Stomach (tissue), 9 donors: ENCODE results near the gene CDKL4. TPM values are rescaled to one million over a fixed set of nuclear protein-coding genes. Genes with fewer than 3 reads are reported as not detected.

Experiments
- DNase-seq, 2 donors: peaks; one replicate each; pipeline versions ENCODE4 v3.0.0 to v3.0.0-alpha.2; 2013 to 2019
- H3K27ac ChIP-seq, 5 donors: fragments of 200-600 bp in 4 of 5; sonication (generic) in 4 of 5; one replicate each; pipeline ENCODE4 v1.5.1; 2013 to 2019; ENCODE audit warnings: mild to moderate bottlenecking in 1 of 5, moderate library complexity in 1 of 5
- H3K27me3 ChIP-seq, 3 donors: fragments of 200-600 bp; sonication (generic); one replicate each; pipeline ENCODE4 v1.5.1; 2017 to 2019; ENCODE audit warnings: mixed run types in 1 of 3
- H3K36me3 ChIP-seq, 4 donors: fragments of 200-600 bp; sonication (generic); 1 replicate in 3 of 4; 2 replicates in 1 of 4; pipeline ENCODE4 v1.5.1; 2016 to 2019
- H3K4me1 ChIP-seq, 4 donors: fragments of 200-600 bp; sonication (generic); one replicate each; pipeline ENCODE4 v1.5.1; 2016 to 2019
- H3K4me3 ChIP-seq, 4 donors: fragments of 200-600 bp; sonication (generic) in 3 of 4; one replicate each; pipeline ENCODE4 v1.5.1; 2016 to 2019; ENCODE audit warnings: mild to moderate bottlenecking in 1 of 4
- H3K9me3 ChIP-seq, 4 donors: fragments of 200-600 bp; sonication (generic); one replicate each; pipeline ENCODE4 v1.5.1; 2016 to 2019
- EP300 ChIP-seq: sonication (generic); formaldehyde crosslinking; IDR thresholded peaks from one replicate; pipeline ENCODE4 v1.6.1; 2017; ENCODE audit warnings: antibody characterized with exemption
- POLR2A ChIP-seq, 4 donors: fragments of 450-650 bp; IDR thresholded peaks; one replicate each; pipeline ENCODE4 v1.6.1; 2016; ENCODE audit warnings: antibody characterized with exemption in 4 of 4, control low read depth in 2 of 4, mild to moderate bottlenecking in 1 of 4, moderate library complexity in 1 of 4
- POLR2AphosphoS5 ChIP-seq, 3 donors: sonication (generic); formaldehyde crosslinking; IDR thresholded peaks; one replicate each; pipeline ENCODE4 v1.6.1; 2016; ENCODE audit warnings: antibody characterized with exemption in 3 of 3
- WGBS, 5 donors: extraction: QIAGEN DNeasy Blood & Tissue Kit in 3 of 5; methylation state at CpG; one replicate each; pipeline versions ENCODE4 v1.1.5 to v1.1.7; 2013 to 2018; 5-methylcytosine and 5-hydroxymethylcytosine counted together
- intact Hi-C: fragments of 100-400 bp; cut with DNase I; formaldehyde crosslinking; loops from one replicate; pipeline ENCODE4 v1.15.1; 2023; ENCODE audit warnings: low total_unique reads
- polyA plus RNA-seq, 3 donors: library from polyadenylated mRNA; stranded (reverse); fragments of 200-250 nt; gene quantifications; one replicate each; pipeline ENCODE4 v1.2.3, GENCODE V29; 2013
- total RNA-seq, 5 donors: library from RNA; depleted of rRNA; stranded (reverse); fragments of >200 nt; gene quantifications; one replicate each; pipeline versions ENCODE4 v1.1.0 to v1.2.3, GENCODE V29; 2014 to 2016
- TF ChIP-seq, protein P1 (sequence below), 7 experiments: fragments of 450-650 bp in 4 of 7; fragments of 200-600 bp in 3 of 7; sonication (generic) in 3 of 7; IDR thresholded peaks; one replicate each; pipeline ENCODE4 v1.5.1; 2016 to 2019; ENCODE audit warnings: antibody characterized with exemption in 7 of 7, control low read depth in 2 of 7, mild to moderate bottlenecking in 1 of 7
- donor health status: healthy with polysubstance abuse.
- donor health status: Bipolar disorder and iron deficiency.
- donor health status: healthy.

Gene CDKL4
- total and polyA plus RNA-seq, 8 donors, result 3.2 to 4.2 TPM; not detected in 6

DNA sequence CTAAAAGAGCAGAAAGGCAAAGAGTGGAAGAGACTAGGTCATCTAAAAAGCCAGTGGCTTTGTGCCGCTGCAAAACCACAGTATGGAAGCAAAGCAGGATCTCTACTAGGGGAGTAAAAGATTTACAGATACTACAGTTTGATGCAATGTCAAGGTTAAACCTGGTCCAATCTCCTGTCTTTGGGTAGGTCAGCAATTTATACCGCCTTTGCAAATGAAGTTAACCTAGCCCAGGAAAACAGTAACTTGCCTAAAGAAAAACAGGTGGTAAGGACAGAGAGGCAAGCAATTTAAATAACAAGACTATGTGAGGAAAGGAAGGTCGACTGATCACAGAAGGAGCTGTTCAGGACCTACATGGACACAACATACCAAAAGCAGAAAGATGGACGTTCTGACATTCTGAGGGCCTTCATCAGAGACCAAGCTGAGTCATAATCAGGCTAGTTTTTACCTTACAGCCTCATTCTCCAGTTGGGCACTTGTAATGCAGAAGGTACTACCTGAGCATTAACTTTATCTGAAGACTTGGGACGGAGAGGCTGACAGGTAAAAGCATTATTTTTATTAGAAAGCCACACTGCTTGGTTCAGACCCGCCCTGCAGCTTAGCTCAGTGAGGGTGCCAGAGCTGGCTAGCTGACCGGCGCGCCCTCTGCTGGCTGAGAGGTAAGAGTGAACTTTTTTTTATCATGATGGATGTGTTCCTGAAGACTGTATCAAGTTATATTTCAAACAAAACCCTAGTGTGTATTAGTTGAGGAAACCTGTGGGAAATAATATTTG is 15.9 kb downstream of the CDKL4 start:
- TF ChIP-seq, protein P1, sequence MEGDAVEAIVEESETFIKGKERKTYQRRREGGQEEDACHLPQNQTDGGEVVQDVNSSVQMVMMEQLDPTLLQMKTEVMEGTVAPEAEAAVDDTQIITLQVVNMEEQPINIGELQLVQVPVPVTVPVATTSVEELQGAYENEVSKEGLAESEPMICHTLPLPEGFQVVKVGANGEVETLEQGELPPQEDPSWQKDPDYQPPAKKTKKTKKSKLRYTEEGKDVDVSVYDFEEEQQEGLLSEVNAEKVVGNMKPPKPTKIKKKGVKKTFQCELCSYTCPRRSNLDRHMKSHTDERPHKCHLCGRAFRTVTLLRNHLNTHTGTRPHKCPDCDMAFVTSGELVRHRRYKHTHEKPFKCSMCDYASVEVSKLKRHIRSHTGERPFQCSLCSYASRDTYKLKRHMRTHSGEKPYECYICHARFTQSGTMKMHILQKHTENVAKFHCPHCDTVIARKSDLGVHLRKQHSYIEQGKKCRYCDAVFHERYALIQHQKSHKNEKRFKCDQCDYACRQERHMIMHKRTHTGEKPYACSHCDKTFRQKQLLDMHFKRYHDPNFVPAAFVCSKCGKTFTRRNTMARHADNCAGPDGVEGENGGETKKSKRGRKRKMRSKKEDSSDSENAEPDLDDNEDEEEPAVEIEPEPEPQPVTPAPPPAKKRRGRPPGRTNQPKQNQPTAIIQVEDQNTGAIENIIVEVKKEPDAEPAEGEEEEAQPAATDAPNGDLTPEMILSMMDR (IDR thresholded peaks at IDR 0.05), result peak in 5 of 7 experiments; percentile 49 to 87 (median 81)
- TF ChIP-seq POLR2AphosphoS5 (IDR thresholded peaks at IDR 0.05), result peak in 1 of 3 donors; percentile 41
- TF ChIP-seq POLR2A (IDR thresholded peaks at IDR 0.05), result no peak
- no peak for TF ChIP-seq EP300
- no peaks in the 10 kb centered on the region for H3K36me3 ChIP-seq
- peaks cover 5 to 24% (median 12%) of the 10 kb centered on the region in 4 donors for H3K4me1 ChIP-seq
- intact Hi-C loops, result loop anchor here (10.0 kb wide), 1 partner anchor 103 kb away; the partner anchor contains the start of gene SOS1
- H3K4me3 ChIP-seq, result peak overlapping the region in 3 of 4 donors; percentile 8 to 21 (median 18)
- H3K27me3 ChIP-seq, result no peaks in the 10 kb centered on the region
- WGBS, 5 donors, result 14 to 23% (median 19%) methylated on average over 9 of the region's 9 CpGs
- H3K9me3 ChIP-seq, result no peaks in the 10 kb centered on the region
- no peak overlapping the region for H3K27ac ChIP-seq
- DNase-seq, result peak; percentile 87 to 94

DNA sequence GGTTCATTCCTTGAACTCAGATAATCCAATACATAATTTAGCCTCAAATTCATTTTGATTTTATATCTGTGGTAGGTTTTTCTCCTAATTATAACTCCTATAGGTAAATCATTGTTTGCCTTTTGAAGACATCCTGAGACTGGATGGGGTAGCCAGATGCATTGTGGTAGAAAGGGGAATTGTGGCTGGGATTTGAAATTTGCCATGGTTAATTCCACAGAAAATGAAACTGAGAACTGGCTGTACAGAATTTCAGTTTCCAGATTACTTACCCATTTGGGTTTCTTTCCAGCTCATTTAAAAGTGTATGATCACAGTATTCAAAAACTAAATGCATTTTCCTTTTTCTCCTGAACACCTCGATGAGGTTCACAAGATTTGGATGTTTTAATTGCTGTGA is 18.2 kb downstream of the CDKL4 start:
- intact Hi-C loops, result loop anchor here (10.0 kb wide), 1 partner anchor 101 kb away; the partner anchor contains the start of gene SOS1
- 78 to 90% (median 82%) methylated on average over 1 of the region's 1 CpG for WGBS, 5 donors
- H3K4me3 ChIP-seq, result no peak overlapping the region

DNA sequence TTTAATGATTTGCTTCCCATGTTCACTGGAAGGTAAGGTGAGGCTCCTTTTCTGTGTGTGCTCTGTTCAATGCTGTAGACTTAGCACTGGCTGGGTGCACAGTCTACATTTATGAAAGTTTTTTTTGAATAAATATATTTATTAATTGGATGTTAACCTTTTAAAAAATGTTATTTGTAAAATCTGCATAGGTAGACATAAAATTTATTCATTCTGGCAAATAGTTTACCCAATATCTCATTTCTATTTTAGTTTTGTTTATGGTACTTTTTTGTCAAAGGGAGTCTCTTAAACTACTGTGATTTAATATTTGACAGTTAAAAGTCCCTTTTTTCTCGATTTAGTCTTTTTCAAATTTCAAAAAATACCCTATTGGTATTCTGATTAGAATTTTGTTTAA is 19.9 kb downstream of the CDKL4 start:
- TF ChIP-seq POLR2AphosphoS5 (IDR thresholded peaks at IDR 0.05), result no peak
- no peak for TF ChIP-seq POLR2A (IDR thresholded peaks at IDR 0.05)
- TF ChIP-seq EP300, result no peak
- TF ChIP-seq, protein P1 (IDR thresholded peaks at IDR 0.05), result no peak
- Histone ChIP-seq H3K36me3 (no peaks in the 10 kb centered on the region), H3K9me3 (no peaks in the 10 kb centered on the region), H3K4me1 (peaks cover 4 to 12% (median 9%) of the 10 kb centered on the region in 4 donors), H3K27me3 (no peaks in the 10 kb centered on the region), H3K27ac (no peak overlapping the region), H3K4me3 (no peak overlapping the region)
- no peak for DNase-seq
- intact Hi-C loops, result loop anchor here (10.0 kb wide), 1 partner anchor 99 kb away; the partner anchor contains the start of gene SOS1
- WGBS, 5 donors, result 81 to 97% (median 84%) methylated on average over 1 of the region's 1 CpG

More for the DNA sequence above, 18.2 kb downstream of the CDKL4 start:
- no peaks in the 10 kb centered on the region for H3K36me3 ChIP-seq
- peaks cover 5 to 24% (median 12%) of the 10 kb centered on the region in 4 donors for H3K4me1 ChIP-seq
- no peaks in the 10 kb centered on the region for H3K9me3 ChIP-seq
- H3K27me3 ChIP-seq, result no peaks in the 10 kb centered on the region
- DNase-seq, result no peak
- H3K27ac ChIP-seq, result no peak overlapping the region
- no peak for TF ChIP-seq POLR2AphosphoS5 (IDR thresholded peaks at IDR 0.05)
- TF ChIP-seq, protein P1 (IDR thresholded peaks at IDR 0.05), result no peak
- no peak for TF ChIP-seq POLR2A (IDR thresholded peaks at IDR 0.05)
- no peak for TF ChIP-seq EP300

DNA sequence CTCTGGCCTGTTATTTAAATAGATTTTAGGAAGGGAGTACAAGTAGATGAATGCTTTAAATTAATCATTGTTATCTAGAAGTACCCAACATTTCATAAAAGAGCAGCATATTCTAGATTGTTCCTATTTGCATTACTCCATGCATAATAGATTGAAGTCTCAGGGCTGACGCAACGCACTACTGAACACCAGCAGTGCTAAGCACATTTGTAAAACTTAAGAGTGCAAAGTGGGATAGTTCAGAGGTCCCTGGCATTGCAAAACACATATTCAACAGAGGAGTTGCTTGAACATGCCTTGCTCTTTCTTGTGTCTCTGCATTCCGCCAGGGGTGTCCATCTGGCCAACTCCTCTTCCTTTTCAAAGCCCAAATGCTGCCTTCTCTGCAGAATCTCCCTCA is 22.3 kb downstream of the CDKL4 start:
- H3K36me3 ChIP-seq, result no peaks in the 10 kb centered on the region
- intact Hi-C loops, result loop anchor here (10.0 kb wide), 1 partner anchor 97 kb away; the partner anchor contains the start of gene SOS1
- no peaks in the 10 kb centered on the region for H3K27me3 ChIP-seq
- H3K27ac ChIP-seq, result no peak overlapping the region
- TF ChIP-seq, protein P1 (IDR thresholded peaks at IDR 0.05), result no peak
- TF ChIP-seq POLR2A (IDR thresholded peaks at IDR 0.05), result no peak
- TF ChIP-seq POLR2AphosphoS5 (IDR thresholded peaks at IDR 0.05), result no peak
- TF ChIP-seq EP300, result no peak
- no peaks in the 10 kb centered on the region for H3K4me1 ChIP-seq
- no peaks in the 10 kb centered on the region for H3K9me3 ChIP-seq
- 92 to 96% (median 95%) methylated on average over 3 of the region's 3 CpGs for WGBS, 5 donors
- DNase-seq, result no peak
- H3K4me3 ChIP-seq, result no peak overlapping the region
